CD14-positive monocyte (primary cell): ENCODE data around the gene PNPO. TPM values are rescaled to one million over a fixed set of nuclear protein-coding genes. Genes with fewer than 3 reads are reported as not detected.

Source experiments
- DNase-seq, 3 donors: peaks; one replicate each; pipeline ENCODE4 v3.0.0-alpha.2; 2011 to 2022
- H2AFZ ChIP-seq: 2 replicates; pipeline ENCODE4 v1.6.0; 2012; ENCODE audit warnings: mild to moderate bottlenecking, low read depth, low read length, inconsistent platforms; ENCODE audit not compliant: insufficient read depth, poor library complexity, severe bottlenecking
- H3K27ac ChIP-seq, 2 donors: 1 replicate in 1 of 2; 2 replicates in 1 of 2; pipeline ENCODE4 v1.5.1; 2012 to 2013; ENCODE audit warnings: low read length in 2 of 2, control low read depth in 1 of 2, inconsistent platforms in 1 of 2, low read depth in 1 of 2, mild to moderate bottlenecking in 1 of 2
- H3K27me3 ChIP-seq, 2 donors: one replicate each; pipeline versions ENCODE4 v1.6.0 to v1.6.1; 2011 to 2013; ENCODE audit warnings: low read length in 2 of 2; ENCODE audit not compliant: control insufficient read depth in 2 of 2, insufficient read depth in 2 of 2
- H3K36me3 ChIP-seq, 2 donors: replicated peaks in 1 of 2; 1 replicate in 1 of 2; 2 replicates in 1 of 2; pipeline versions ENCODE4 v1.5.1 to v1.6.1; 2012 to 2013; ENCODE audit warnings: low read length in 2 of 2, control low read depth in 1 of 2, inconsistent platforms in 1 of 2, mild to moderate bottlenecking in 1 of 2; ENCODE audit not compliant: insufficient read depth in 2 of 2, control insufficient read depth in 1 of 2
- H3K4me1 ChIP-seq, 2 donors: 1 replicate in 1 of 2; 2 replicates in 1 of 2; pipeline versions ENCODE4 v1.5.1 to v1.6.1; 2012 to 2013; ENCODE audit warnings: low read length in 2 of 2, control low read depth in 1 of 2, inconsistent platforms in 1 of 2, mild to moderate bottlenecking in 1 of 2, moderate library complexity in 1 of 2; ENCODE audit not compliant: insufficient read depth in 2 of 2, control insufficient read depth in 1 of 2
- H3K4me2 ChIP-seq: replicated peaks from 2 replicates; pipeline ENCODE3; 2012; ENCODE audit warnings: low read length, moderate library complexity, mild to moderate bottlenecking; ENCODE audit not compliant: poor library complexity, severe bottlenecking; ENCODE audit errors: extremely low read depth
- H3K4me3 ChIP-seq, 3 experiments: fragments of 200-600 bp in 1 of 3; sonication (generic) in 1 of 3; replicated peaks in 1 of 3; 1 replicate in 2 of 3; 2 replicates in 1 of 3; pipeline ENCODE4 v1.5.1; 2011 to 2013; ENCODE audit warnings: low read length in 3 of 3, mild to moderate bottlenecking in 3 of 3, control low read depth in 2 of 3, low read depth in 2 of 3, inconsistent platforms in 1 of 3, moderate library complexity in 1 of 3
- H3K79me2 ChIP-seq: 2 replicates; pipeline ENCODE4 v1.6.0; 2012; ENCODE audit warnings: mild to moderate bottlenecking, control low read depth, inconsistent platforms, low read length, moderate library complexity; ENCODE audit not compliant: insufficient read depth
- H3K9ac ChIP-seq: 2 replicates; pipeline ENCODE4 v1.6.0; 2017; ENCODE audit warnings: low read length, mild to moderate bottlenecking; ENCODE audit not compliant: insufficient read depth, poor library complexity, severe bottlenecking
- H3K9me3 ChIP-seq, 2 donors: replicated peaks in 1 of 2; 1 replicate in 1 of 2; 2 replicates in 1 of 2; pipeline versions ENCODE4 v1.5.1 to v1.6.1; 2012 to 2013; ENCODE audit warnings: low read length in 2 of 2, control low read depth in 1 of 2; ENCODE audit not compliant: control insufficient read depth in 1 of 2, insufficient read depth in 1 of 2
- H4K20me1 ChIP-seq: 2 replicates; pipeline ENCODE4 v1.6.0; 2012; ENCODE audit warnings: mild to moderate bottlenecking, low read length, control low read depth, moderate library complexity; ENCODE audit not compliant: insufficient read depth
- H3K27ac Mint-ChIP-seq, 7 donors: one replicate each; pipeline ENCODE4 v1.8.0; 2020; ENCODE audit warnings: mild to moderate bottlenecking in 7 of 7, mixed read lengths in 7 of 7, moderate library complexity in 6 of 7, inconsistent platforms in 2 of 7
- H3K27me3 Mint-ChIP-seq, 3 donors: one replicate each; pipeline ENCODE4 v1.8.0; 2021 to 2022; ENCODE audit warnings: low read depth in 3 of 3, mild to moderate bottlenecking in 3 of 3, mixed read lengths in 3 of 3, moderate library complexity in 3 of 3, inconsistent platforms in 1 of 3
- H3K36me3 Mint-ChIP-seq, 2 donors: one replicate each; pipeline ENCODE4 v1.8.0; 2020; ENCODE audit warnings: mixed read lengths in 2 of 2, inconsistent platforms in 1 of 2, mild to moderate bottlenecking in 1 of 2
- H3K4me1 Mint-ChIP-seq: one replicate; pipeline ENCODE4 v1.8.0; 2020; ENCODE audit warnings: mild to moderate bottlenecking, mixed read lengths
- H3K4me3 Mint-ChIP-seq, 2 donors: one replicate each; pipeline ENCODE4 v1.8.0; 2020; ENCODE audit warnings: mild to moderate bottlenecking in 2 of 2, mixed read lengths in 2 of 2, moderate library complexity in 1 of 2
- H3K9me3 Mint-ChIP-seq, 7 donors: one replicate each; pipeline ENCODE4 v1.8.0; 2020 to 2022; ENCODE audit warnings: mixed read lengths in 7 of 7, mild to moderate bottlenecking in 6 of 7, moderate library complexity in 6 of 7, inconsistent platforms in 2 of 7
- CTCF ChIP-seq: fragments of 200-600 bp; IDR thresholded peaks from one replicate; pipeline ENCODE4 v1.8.0; 2022; ENCODE audit warnings: antibody characterized with exemption, mild to moderate bottlenecking
- WGBS: methylation state at CpG from one replicate; pipeline ENCODE4 v1.1.5; 2013; ENCODE audit warnings: missing lambda C conversion rate; ENCODE audit not compliant: insufficient coverage; 5-methylcytosine and 5-hydroxymethylcytosine counted together
- intact Hi-C, 2 donors: fragments of 100-400 bp; cut with micrococcal nuclease; formaldehyde crosslinking; loops; one replicate each; pipeline versions ENCODE4 v1.15.0 to v1.15.1; 2023
- polyA plus RNA-seq, 3 donors: library from polyadenylated mRNA; depleted of rRNA in 1 of 3; unstranded in 2 of 3; stranded (reverse) in 1 of 3; fragments of 300-500 nt in 2 of 3; fragments of >200 nt in 1 of 3; fragmentation: Illumina TruSeq in 2 of 3; gene quantifications; 1 replicate in 2 of 3; 2 replicates in 1 of 3; pipeline ENCODE4 v1.2.3, GENCODE V29; 2012 to 2021

PNPO gene
- polyA plus RNA-seq, 3 donors = 13.2 to 34.2 (median 29.7) TPM

GRCh38 chr17:47949946-47950345 lies 8.6 kb downstream of the PNPO start:
- no peak for DNase-seq
- no peak for TF ChIP-seq CTCF
- Histone ChIP-seq H4K20me1 (no peaks in the 10 kb centered on the region), H3K9ac (no peak overlapping the region), H3K9me3 (no peaks in the 10 kb centered on the region), H3K36me3 (peaks cover 3 to 13% of the 10 kb centered on the region in 2 donors), H3K27me3 (no peaks in the 10 kb centered on the region), H2AFZ (peak overlapping the region; percentile 85), H3K4me1 (peaks cover 47 to 53% of the 10 kb centered on the region in 2 donors), H3K4me2 (peak overlapping the region; percentile 79), H3K27ac (no peak overlapping the region), H3K4me3 (no peak overlapping the region), H3K79me2 (no peaks in the 10 kb centered on the region)
- intact Hi-C loops = loop anchor here in 1 of 2 donors (10.0 kb wide), 1 partner anchor 55 kb away; the partner anchor contains the start of gene SP2
- Mint-ChIP-seq H3K36me3 (peaks cover 20 to 21% of the 10 kb centered on the region in 2 donors), H3K4me3 (no peak overlapping the region), H3K27ac (peak overlapping the region in 2 of 7 donors; percentile 27 to 75), H3K4me1 (peaks cover 53% of the 10 kb centered on the region), H3K9me3 (peaks cover 0 to 2% (median 0%) of the 10 kb centered on the region in 7 donors), H3K27me3 (peaks cover 0 to 1% (median 0%) of the 10 kb centered on the region in 3 donors)
- no CpG with 5 or more reads among the region's 3 CpGs for WGBS

GRCh38 chr17:47950448-47950847 lies 9.1 kb downstream of the PNPO start:
- H3K4me1 ChIP-seq = peaks cover 42 to 48% of the 10 kb centered on the region in 2 donors
- H3K79me2 ChIP-seq = no peaks in the 10 kb centered on the region
- no peak overlapping the region for H3K4me3 ChIP-seq
- no peaks in the 10 kb centered on the region for H3K27me3 ChIP-seq
- H3K9me3 ChIP-seq = no peaks in the 10 kb centered on the region
- no peak overlapping the region for H3K9ac ChIP-seq
- Mint-ChIP-seq H3K9me3 (peaks cover 0 to 2% (median 0%) of the 10 kb centered on the region in 7 donors), H3K27me3 (peaks cover 0 to 1% (median 0%) of the 10 kb centered on the region in 3 donors), H3K36me3 (peaks cover 17 to 18% of the 10 kb centered on the region in 2 donors), H3K27ac (no peak overlapping the region), H3K4me3 (no peak overlapping the region), H3K4me1 (peaks cover 48% of the 10 kb centered on the region)
- DNase-seq = no peak
- no peak overlapping the region for H2AFZ ChIP-seq
- TF ChIP-seq CTCF = no peak
- H3K4me2 ChIP-seq = no peak overlapping the region
- H4K20me1 ChIP-seq = no peaks in the 10 kb centered on the region
- intact Hi-C loops = no loop called here
- H3K36me3 ChIP-seq = peaks cover 3 to 13% of the 10 kb centered on the region in 2 donors
- H3K27ac ChIP-seq = no peak overlapping the region
- whole genome bisulfite sequencing = 100% methylated on average over 1 of the region's 4 CpGs
